HepG2 (cell line): ENCODE measurements around the gene SNAI3. TPM values are rescaled to one million over a fixed set of nuclear protein-coding genes. Genes with fewer than 3 reads are reported as not detected.

Source experiments
- ATAC-seq: fragments of 200-7000 bp; cut with Tn5 transposase; 3 replicates; pipeline ENCODE4 v1.9.1; 2020; ENCODE audit warnings: mild to moderate bottlenecking, moderate library complexity
- BruUV-seq: library from RNA; stranded (reverse); fragments of 400-500 nt; replicated peaks from 2 replicates; lab custom pipeline; 2021; lab: Mats Ljungman, UMichigan
- CTCF ChIA-PET: fragments of 300-600 bp; formaldehyde crosslinking; extraction: SDS; loops from one replicate; lab custom pipeline; 2021; ENCODE audit warnings: low total read pairs, inconsistent platforms, low intra/inter-chr PET ratio; lab: Yijun Ruan, JAX
- POLR2A ChIA-PET: fragments of 350-600 bp; sonication (Branson Sonifier 250); formaldehyde crosslinking; loops from one replicate; lab custom pipeline; 2020; ENCODE audit warnings: antibody characterized with exemption, inconsistent platforms; lab: Yijun Ruan, JAX
- DNase-seq: peaks from one replicate; pipeline ENCODE4 v3.0.0-alpha.2; 2015; ENCODE audit warnings: low spot score
- FAIRE-seq: peaks from 3 replicates; lab custom pipeline; 2011; peaks lifted over from hg19 to GRCh38; lab: Jason Lieb, UNC
- H2AFZ ChIP-seq: one replicate; pipeline ENCODE4 v1.6.1; 2011; ENCODE audit warnings: low read length, inconsistent platforms
- H3K27ac ChIP-seq: fragments of 300-600 bp; 3 replicates; pipeline ENCODE4 v1.8.0; 2011; ENCODE audit warnings: mixed run types, mild to moderate bottlenecking, mixed read lengths, low read length, inconsistent platforms; ENCODE audit not compliant: insufficient read depth; ENCODE audit errors: extremely low read length
- H3K27me3 ChIP-seq, 2 experiments: fragments of 200-600 bp in 1 of 2; 2 replicates in 1 of 2; 3 replicates in 1 of 2; pipeline versions ENCODE4 v1.6.0 to v1.8.0; 2011; ENCODE audit warnings: low read length in 2 of 2, mild to moderate bottlenecking in 2 of 2, moderate library complexity in 2 of 2, inconsistent platforms in 1 of 2; ENCODE audit not compliant: insufficient read depth in 2 of 2, control insufficient read depth in 1 of 2
- H3K36me3 ChIP-seq, 2 experiments: fragments of 200-600 bp in 1 of 2; replicated peaks in 1 of 2; 2 replicates in 1 of 2; 3 replicates in 1 of 2; pipeline versions ENCODE4 v1.5.1 to v1.8.0; 2011; ENCODE audit warnings: low read length in 2 of 2, inconsistent platforms in 1 of 2; ENCODE audit not compliant: insufficient read depth in 2 of 2, control insufficient read depth in 1 of 2
- H3K4me1 ChIP-seq: 2 replicates; pipeline ENCODE4 v1.5.1; 2012; ENCODE audit warnings: low read length, inconsistent platforms; ENCODE audit not compliant: insufficient read depth
- H3K4me2 ChIP-seq: 2 replicates; pipeline ENCODE4 v1.6.0; 2011; ENCODE audit warnings: low read depth, low read length, inconsistent platforms
- H3K4me3 ChIP-seq, 3 experiments: fragments of 200-600 bp in 1 of 3; sonication (generic), shearing (Covaris generic) in 1 of 3; replicated peaks in 1 of 3; 2 replicates each; pipeline ENCODE4 v1.5.1; 2011 to 2016; ENCODE audit warnings: low read length in 3 of 3, inconsistent platforms in 2 of 3, low read depth in 2 of 3, mild to moderate bottlenecking in 2 of 3, control low read depth in 1 of 3, mixed read lengths in 1 of 3; ENCODE audit not compliant: insufficient read depth in 1 of 3
- H3K79me2 ChIP-seq: one replicate; pipeline ENCODE4 v1.6.1; 2011; ENCODE audit warnings: low read length, inconsistent platforms; ENCODE audit not compliant: insufficient read depth
- H3K9ac ChIP-seq: 2 replicates; pipeline ENCODE4 v1.6.0; 2011; ENCODE audit warnings: mild to moderate bottlenecking, low read depth, low read length, inconsistent platforms; ENCODE audit not compliant: insufficient read depth
- H3K9me3 ChIP-seq: 2 replicates; pipeline ENCODE4 v1.5.1; 2012; ENCODE audit warnings: mild to moderate bottlenecking, low read length
- H4K20me1 ChIP-seq: 2 replicates; pipeline ENCODE4 v1.6.0; 2011; ENCODE audit warnings: inconsistent platforms, mild to moderate bottlenecking, low read length, moderate library complexity; ENCODE audit not compliant: insufficient read depth
- ATF7 ChIP-seq, 2 experiments: fragments of 450-650 bp in 1 of 2; sonication (generic) in 1 of 2; formaldehyde crosslinking in 1 of 2; IDR thresholded peaks; 2 replicates each; pipeline versions ENCODE4 v1.4.0 to v1.6.1; 2016 to 2020; ENCODE audit warnings: antibody characterized with exemption in 1 of 2, mild to moderate bottlenecking in 1 of 2, missing genetic modification reagents in 1 of 2
- GRHL1 ChIP-seq: sonication (generic); formaldehyde crosslinking; conservative IDR thresholded peaks from 2 replicates; pipeline ENCODE4 v1.8.0; 2022; ENCODE audit warnings: missing genetic modification reagents
- PAF1 ChIP-seq: IDR thresholded peaks from 2 replicates; pipeline ENCODE4 v1.6.1; 2016; ENCODE audit warnings: missing genetic modification reagents, missing compliant biosample characterization
- RBM22 ChIP-seq: fragments of 200-400 bp; formaldehyde crosslinking; optimal IDR thresholded peaks from 2 replicates; pipeline ENCODE3; 2017; ENCODE audit warnings: mild to moderate bottlenecking, low read length, moderate library complexity
- REPIN1 ChIP-seq: sonication (generic); formaldehyde crosslinking; IDR thresholded peaks from 2 replicates; pipeline ENCODE4 v1.8.0; 2022; ENCODE audit warnings: missing genetic modification reagents, low read depth, mild to moderate bottlenecking, borderline replicate concordance
- SNAI1 ChIP-seq: sonication (generic); formaldehyde crosslinking; IDR thresholded peaks from 2 replicates; pipeline ENCODE4 v1.5.0; 2020; ENCODE audit warnings: mild to moderate bottlenecking, missing genetic modification reagents, borderline replicate concordance
- ZHX2 ChIP-seq, 2 experiments: sonication (generic) in 1 of 2; formaldehyde crosslinking in 1 of 2; IDR thresholded peaks; 2 replicates each; pipeline versions ENCODE4 v1.6.1 to v1.9.0; 2014 to 2022; ENCODE audit warnings: antibody characterized with exemption in 1 of 2, borderline replicate concordance in 1 of 2, inconsistent platforms in 1 of 2, low read depth in 1 of 2, missing genetic modification reagents in 1 of 2
- ZNF263 ChIP-seq: sonication (generic); formaldehyde crosslinking; IDR thresholded peaks from 2 replicates; pipeline ENCODE4 v1.4.0; 2020; ENCODE audit warnings: missing genetic modification reagents
- WGBS: methylation state at CpG from one replicate; pipeline ENCODE4 v1.1.6; 2017; ENCODE audit warnings: low lambda C conversion rate; 5-methylcytosine and 5-hydroxymethylcytosine counted together
- in situ Hi-C: cut with HindIII; loops from 2 replicates; pipeline ENCODE4 v1.10.0; 2017; ENCODE audit warnings: low pct_unique_long_range_greater_than_20kb; ENCODE audit not compliant: extremely low pct_ligation_motif_present
- intact Hi-C: fragments of 100-400 bp; cut with micrococcal nuclease; formaldehyde crosslinking; loops from one replicate; pipeline ENCODE4 v1.10.0; 2022; ENCODE audit not compliant: unreplicated experiment
- polyA plus RNA-seq, 8 experiments: library from polyadenylated mRNA; depleted of rRNA in 3 of 8; stranded (reverse) in 7 of 8; unstranded in 1 of 8; fragments of >200 nt; fragmentation: Illumina TruSeq in 4 of 8; extraction: Trizol in 4 of 8; gene quantifications; 2 replicates each; pipeline versions ENCODE4 v1.2.1 to v1.2.3, GENCODE V29; 2011 to 2016; ENCODE audit warnings: low read depth in 4 of 8, missing spikeins in 1 of 8, mixed read lengths in 1 of 8; ENCODE audit not compliant: insufficient read depth in 1 of 8
- total RNA-seq, 5 experiments: library from RNA; depleted of rRNA; stranded (reverse); fragments of >200 nt; fragmentation: Illumina TruSeq; extraction: Trizol; gene quantifications; 2 replicates each; pipeline ENCODE4 v1.2.3, GENCODE V29; 2016; ENCODE audit warnings: low read depth in 1 of 5

SNAI3 gene
- total and polyA plus RNA-seq, 2 of the 13 experiments (the other 11 are each of a cell fraction or from before 2014, with no cell fraction given): 0.09 to 0.18 TPM

GRCh38 chr16:88713568-88714419 is 27.5 kb upstream of the SNAI3 start (continued):
- TF ChIP-seq SNAI1 (no peak), ZNF263 (no peak), ATF7 (IDR thresholded peaks at IDR 0.05) (no peak), ATF7 (CRISPR knock-in tag; IDR thresholded peaks at IDR 0.05) (no peak), REPIN1 (CRISPR knock-in tag) (no peak), RBM22 (peak; percentile 39), GRHL1 (CRISPR knock-in tag) (no peak)

GRCh38 chr16:88713054-88713453 is 26.7 kb upstream of the SNAI3 start:
- no TSS peak for BruUV-seq
- no peaks in the 10 kb centered on the region for H3K27me3 ChIP-seq
- CTCF ChIA-PET: no interaction called here
- no peak for ATAC-seq
- no peak for FAIRE-seq
- no peak for DNase-seq
- H3K27ac ChIP-seq: no peak overlapping the region
- TF ChIP-seq PAF1 (peak; percentile 52; the same call in 1 of the 2 replicates), ZHX2 (IDR thresholded peaks at IDR 0.05; ENCODE audit: low read depth) (no peak), ZHX2 (CRISPR knock-in tag; IDR thresholded peaks at IDR 0.05; ENCODE audit: borderline replicate concordance) (no peak)
- no peak overlapping the region for H3K4me3 ChIP-seq
- POLR2A ChIA-PET: no interaction called here
- peaks cover 8% of the 10 kb centered on the region for H3K79me2 ChIP-seq
- no peak overlapping the region for H3K4me2 ChIP-seq
- no peak overlapping the region for H2AFZ ChIP-seq
- WGBS: 92% methylated on average over 15 of the region's 15 CpGs
- in situ Hi-C loops (no loop called here), intact Hi-C loops (no loop called here)
- H3K36me3 ChIP-seq: peaks cover 26 to 42% of the 10 kb centered on the region in 2 experiments; a peak in 4 of 5 replicates
- H4K20me1 ChIP-seq: no peaks in the 10 kb centered on the region
- H3K9ac ChIP-seq: no peak overlapping the region
- H3K4me1 ChIP-seq: peaks cover 31% of the 10 kb centered on the region
- no peaks in the 10 kb centered on the region for H3K9me3 ChIP-seq
